Left lung (tissue), 10 donors: ENCODE data around the gene PTPN11. TPM values are rescaled to one million over a fixed set of nuclear protein-coding genes. Genes with fewer than 3 reads are reported as not detected.

ENCODE experiments used
- ATAC-seq: fragments of 200-7000 bp; cut with Tn5 transposase; one replicate; pipeline ENCODE4 v1.9.1; 2020; ENCODE audit warnings: moderate library complexity
- DNase-seq, 4 donors: peaks; one replicate each; pipeline ENCODE4 v3.0.0-alpha.2; 2013 to 2020
- H3K27ac ChIP-seq, 2 donors: fragments of 200-600 bp; sonication (generic) in 1 of 2; one replicate each; pipeline versions ENCODE4 v1.5.0 to v1.8.0; 2020 to 2021
- H3K27me3 ChIP-seq, 2 donors: fragments of 200-600 bp; sonication (generic) in 1 of 2; one replicate each; pipeline versions ENCODE4 v1.5.0 to v1.8.0; 2020 to 2021
- H3K36me3 ChIP-seq, 2 donors: fragments of 200-600 bp; sonication (generic) in 1 of 2; one replicate each; pipeline versions ENCODE4 v1.5.0 to v1.8.0; 2020 to 2021
- H3K4me1 ChIP-seq, 2 donors: fragments of 200-600 bp; one replicate each; pipeline ENCODE4 v1.8.0; 2021
- H3K4me3 ChIP-seq, 2 donors: fragments of 200-600 bp; sonication (generic) in 1 of 2; one replicate each; pipeline versions ENCODE4 v1.5.0 to v1.8.0; 2020 to 2021; ENCODE audit warnings: mild to moderate bottlenecking in 1 of 2
- H3K9me3 ChIP-seq, 2 donors: fragments of 200-600 bp; sonication (generic) in 1 of 2; one replicate each; pipeline versions ENCODE4 v1.5.0 to v1.8.0; 2020 to 2021
- intact Hi-C, 2 donors: fragments of 100-400 bp; cut with DNase I; formaldehyde crosslinking; loops; one replicate each; pipeline versions ENCODE4 v1.11.2 to v1.14.2; 2022
- polyA plus RNA-seq, 6 donors: library from polyadenylated mRNA; unstranded; fragments of 120-200 nt; gene quantifications; one replicate each; pipeline ENCODE4 v1.2.1, GENCODE V29; 2013; ENCODE audit not compliant: insufficient read length in 6 of 6
- total RNA-seq, 2 donors: library from RNA; stranded (reverse); fragmentation: NEBNext Ultra II Directional; extraction: Animal tissue kit (Norgen Biotek cat#: 25700); gene quantifications; one replicate each; pipeline ENCODE4 v1.2.1, GENCODE V29; 2021
- TF ChIP-seq, protein P1 (sequence below), 2 donors: fragments of 200-600 bp; sonication (generic) in 1 of 2; IDR thresholded peaks; one replicate each; pipeline versions ENCODE4 v1.5.0 to v1.8.0; 2021; ENCODE audit warnings: antibody characterized with exemption in 2 of 2
- donor health status: DM: no; HTN: yes; CAD: no.
- donor health status: DM: no; HTN: no; CAD: no.

The PTPN11 gene
- total and polyA plus RNA-seq, 8 donors = 56.5 to 118 (median 64.4) TPM

DNA sequence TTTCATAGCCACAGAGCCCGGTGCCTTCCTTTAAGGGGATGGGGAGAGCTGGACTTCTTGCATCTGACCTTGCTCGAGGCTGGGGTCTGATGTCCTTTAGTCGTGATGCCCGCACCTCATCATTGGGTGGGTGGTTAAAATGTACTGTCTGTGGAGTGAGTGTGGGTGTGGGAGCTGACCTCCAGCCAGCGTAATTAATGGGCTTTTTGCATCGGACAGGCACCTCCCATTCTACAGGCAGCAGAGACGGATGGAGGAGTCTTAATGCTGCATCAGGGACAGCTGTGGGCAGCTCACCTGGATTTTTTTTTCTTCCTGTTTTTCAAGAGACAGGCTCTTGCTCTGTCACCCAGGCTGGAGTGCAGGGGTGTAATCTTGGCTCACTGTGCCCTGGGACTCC lies 114.8 kb downstream of the PTPN11 start:
- Histone ChIP-seq H3K36me3 (no peaks in the 10 kb centered on the region), H3K4me3 (no peak overlapping the region)

GRCh38 chr12:112535017-112535416 lies 116.3 kb downstream of the PTPN11 start:
- H3K4me3 ChIP-seq = no peak overlapping the region
- no peak for DNase-seq
- H3K9me3 ChIP-seq = no peaks in the 10 kb centered on the region
- TF ChIP-seq, protein P1, sequence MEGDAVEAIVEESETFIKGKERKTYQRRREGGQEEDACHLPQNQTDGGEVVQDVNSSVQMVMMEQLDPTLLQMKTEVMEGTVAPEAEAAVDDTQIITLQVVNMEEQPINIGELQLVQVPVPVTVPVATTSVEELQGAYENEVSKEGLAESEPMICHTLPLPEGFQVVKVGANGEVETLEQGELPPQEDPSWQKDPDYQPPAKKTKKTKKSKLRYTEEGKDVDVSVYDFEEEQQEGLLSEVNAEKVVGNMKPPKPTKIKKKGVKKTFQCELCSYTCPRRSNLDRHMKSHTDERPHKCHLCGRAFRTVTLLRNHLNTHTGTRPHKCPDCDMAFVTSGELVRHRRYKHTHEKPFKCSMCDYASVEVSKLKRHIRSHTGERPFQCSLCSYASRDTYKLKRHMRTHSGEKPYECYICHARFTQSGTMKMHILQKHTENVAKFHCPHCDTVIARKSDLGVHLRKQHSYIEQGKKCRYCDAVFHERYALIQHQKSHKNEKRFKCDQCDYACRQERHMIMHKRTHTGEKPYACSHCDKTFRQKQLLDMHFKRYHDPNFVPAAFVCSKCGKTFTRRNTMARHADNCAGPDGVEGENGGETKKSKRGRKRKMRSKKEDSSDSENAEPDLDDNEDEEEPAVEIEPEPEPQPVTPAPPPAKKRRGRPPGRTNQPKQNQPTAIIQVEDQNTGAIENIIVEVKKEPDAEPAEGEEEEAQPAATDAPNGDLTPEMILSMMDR (IDR thresholded peaks at IDR 0.05) = no peak
- no peaks in the 10 kb centered on the region for H3K27me3 ChIP-seq
- ATAC-seq = no peak
- H3K36me3 ChIP-seq = no peaks in the 10 kb centered on the region
- H3K27ac ChIP-seq = no peak overlapping the region
- intact Hi-C loops = no loop called here
- no peaks in the 10 kb centered on the region for H3K4me1 ChIP-seq

More for the DNA sequence above, 114.8 kb downstream of the PTPN11 start:
- ATAC-seq (no peak), DNase-seq (no peak)
- Histone ChIP-seq H3K9me3 (no peaks in the 10 kb centered on the region), H3K27me3 (no peaks in the 10 kb centered on the region), H3K4me1 (no peaks in the 10 kb centered on the region), H3K27ac (no peak overlapping the region)
- intact Hi-C loops = no loop called here
- TF ChIP-seq, protein P1 (IDR thresholded peaks at IDR 0.05) = no peak

GRCh38 chr12:112535637-112536366 lies 117.1 kb downstream of the PTPN11 start:
- DNase-seq (no peak), ATAC-seq (no peak)
- H3K27ac ChIP-seq = no peak overlapping the region
- no peak overlapping the region for H3K4me3 ChIP-seq
- intact Hi-C loops = no loop called here
- TF ChIP-seq, protein P1 (IDR thresholded peaks at IDR 0.05) = no peak
- no peaks in the 10 kb centered on the region for H3K4me1 ChIP-seq
- no peaks in the 10 kb centered on the region for H3K27me3 ChIP-seq
- H3K9me3 ChIP-seq = no peaks in the 10 kb centered on the region
- H3K36me3 ChIP-seq = no peaks in the 10 kb centered on the region

DNA sequence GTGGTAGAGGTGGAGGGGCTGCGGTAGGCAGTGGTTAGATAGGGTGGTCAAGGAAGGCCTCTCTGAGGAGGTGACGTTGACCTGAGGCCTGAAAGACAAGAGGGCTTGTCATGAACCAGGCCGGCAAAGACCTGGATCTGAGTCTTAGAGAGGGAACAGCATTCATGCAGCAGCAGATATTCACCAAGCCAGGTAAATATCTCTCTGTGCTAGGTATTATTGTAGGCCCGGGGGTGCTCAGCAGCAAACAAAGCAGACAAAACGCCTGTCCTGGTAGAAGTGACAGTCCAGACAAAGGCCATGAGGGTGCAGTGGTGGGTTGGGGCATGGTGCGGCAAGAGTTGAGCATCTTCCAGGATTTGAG lies 117.6 kb downstream of the PTPN11 start:
- TF ChIP-seq, protein P1 (IDR thresholded peaks at IDR 0.05) = no peak
- Histone ChIP-seq H3K27ac (no peak overlapping the region), H3K36me3 (no peaks in the 10 kb centered on the region), H3K27me3 (no peaks in the 10 kb centered on the region), H3K9me3 (no peaks in the 10 kb centered on the region), H3K4me1 (no peaks in the 10 kb centered on the region), H3K4me3 (no peak overlapping the region)
- ATAC-seq (no peak), DNase-seq (no peak)
- intact Hi-C loops = no loop called here

GRCh38 chr12:112537710-112538396 lies 119.1 kb downstream of the PTPN11 start:
- Histone ChIP-seq H3K36me3 (no peaks in the 10 kb centered on the region), H3K4me3 (no peak overlapping the region), H3K27ac (no peak overlapping the region), H3K27me3 (no peaks in the 10 kb centered on the region), H3K9me3 (no peaks in the 10 kb centered on the region), H3K4me1 (no peaks in the 10 kb centered on the region)
- intact Hi-C loops = no loop called here
- TF ChIP-seq, protein P1 (IDR thresholded peaks at IDR 0.05) = no peak
- DNase-seq (peak in 3 of 4 donors; percentile 8 to 60 (median 37)), ATAC-seq (peak; percentile 83)
